DND-41 (cell line): ENCODE data around the gene TRIM9.

Experiments
- ATAC-seq: fragments of 200-7000 bp; cut with Tn5 transposase; 3 replicates; pipeline ENCODE4 v1.9.1; 2021; ENCODE audit warnings: low read depth; ENCODE audit not compliant: insufficient read depth
- DNase-seq: peaks from one replicate; pipeline ENCODE4 v3.0.0-alpha.2; 2020
- H2AFZ ChIP-seq: 2 replicates; pipeline ENCODE4 v1.6.0; 2012; ENCODE audit warnings: low read depth, low read length
- H3K27ac ChIP-seq: 2 replicates; pipeline ENCODE4 v1.5.1; 2012; ENCODE audit warnings: low read length, inconsistent platforms
- H3K27me3 ChIP-seq: fragments of 200-600 bp; sonication (generic); 2 replicates; pipeline ENCODE4 v1.6.0; 2012; ENCODE audit warnings: low read length, mild to moderate bottlenecking, inconsistent platforms; ENCODE audit not compliant: insufficient read depth, poor library complexity
- H3K36me3 ChIP-seq: 2 replicates; pipeline ENCODE4 v1.5.1; 2012; ENCODE audit warnings: low read length, inconsistent platforms; ENCODE audit not compliant: insufficient read depth
- H3K4me1 ChIP-seq: 2 replicates; pipeline ENCODE4 v1.5.1; 2012; ENCODE audit warnings: mild to moderate bottlenecking, low read length; ENCODE audit not compliant: insufficient read depth
- H3K4me2 ChIP-seq: 2 replicates; pipeline ENCODE4 v1.6.0; 2012; ENCODE audit warnings: mild to moderate bottlenecking, moderate library complexity, low read length, inconsistent platforms; ENCODE audit not compliant: insufficient read depth
- H3K4me3 ChIP-seq, 2 experiments: fragments of 200-600 bp in 1 of 2; shearing (Covaris generic) in 1 of 2; 2 replicates each; pipeline ENCODE4 v1.5.1; 2012 to 2016; ENCODE audit warnings: inconsistent platforms in 2 of 2, low read length in 2 of 2, mild to moderate bottlenecking in 2 of 2, low read depth in 1 of 2, moderate library complexity in 1 of 2
- H3K79me2 ChIP-seq: 2 replicates; pipeline ENCODE4 v1.6.0; 2012; ENCODE audit warnings: low read length, inconsistent platforms; ENCODE audit not compliant: insufficient read depth
- H3K9ac ChIP-seq: 2 replicates; pipeline ENCODE4 v1.6.0; 2012; ENCODE audit warnings: low read depth, mild to moderate bottlenecking, inconsistent platforms, low read length, moderate library complexity
- H3K9me3 ChIP-seq: 2 replicates; pipeline ENCODE4 v1.5.1; 2012; ENCODE audit warnings: low read length, moderate library complexity, mild to moderate bottlenecking, inconsistent platforms; ENCODE audit not compliant: insufficient read depth, severe bottlenecking
- H4K20me1 ChIP-seq: 2 replicates; pipeline ENCODE4 v1.6.0; 2012; ENCODE audit warnings: low read length; ENCODE audit not compliant: insufficient read depth
- EZH2 ChIP-seq: IDR thresholded peaks from 3 replicates; pipeline ENCODE4 v1.6.1; 2012; ENCODE audit warnings: borderline replicate concordance, low read depth, mild to moderate bottlenecking, moderate library complexity, low read length, inconsistent platforms; ENCODE audit not compliant: severe bottlenecking
- TF ChIP-seq, protein P1 (sequence below): IDR thresholded peaks from 2 replicates; pipeline ENCODE4 v1.5.1; 2012; ENCODE audit warnings: borderline replicate concordance, low read length, moderate library complexity, mild to moderate bottlenecking; ENCODE audit not compliant: poor library complexity, severe bottlenecking; ENCODE audit errors: extremely low read depth

The TRIM9 gene

DNA sequence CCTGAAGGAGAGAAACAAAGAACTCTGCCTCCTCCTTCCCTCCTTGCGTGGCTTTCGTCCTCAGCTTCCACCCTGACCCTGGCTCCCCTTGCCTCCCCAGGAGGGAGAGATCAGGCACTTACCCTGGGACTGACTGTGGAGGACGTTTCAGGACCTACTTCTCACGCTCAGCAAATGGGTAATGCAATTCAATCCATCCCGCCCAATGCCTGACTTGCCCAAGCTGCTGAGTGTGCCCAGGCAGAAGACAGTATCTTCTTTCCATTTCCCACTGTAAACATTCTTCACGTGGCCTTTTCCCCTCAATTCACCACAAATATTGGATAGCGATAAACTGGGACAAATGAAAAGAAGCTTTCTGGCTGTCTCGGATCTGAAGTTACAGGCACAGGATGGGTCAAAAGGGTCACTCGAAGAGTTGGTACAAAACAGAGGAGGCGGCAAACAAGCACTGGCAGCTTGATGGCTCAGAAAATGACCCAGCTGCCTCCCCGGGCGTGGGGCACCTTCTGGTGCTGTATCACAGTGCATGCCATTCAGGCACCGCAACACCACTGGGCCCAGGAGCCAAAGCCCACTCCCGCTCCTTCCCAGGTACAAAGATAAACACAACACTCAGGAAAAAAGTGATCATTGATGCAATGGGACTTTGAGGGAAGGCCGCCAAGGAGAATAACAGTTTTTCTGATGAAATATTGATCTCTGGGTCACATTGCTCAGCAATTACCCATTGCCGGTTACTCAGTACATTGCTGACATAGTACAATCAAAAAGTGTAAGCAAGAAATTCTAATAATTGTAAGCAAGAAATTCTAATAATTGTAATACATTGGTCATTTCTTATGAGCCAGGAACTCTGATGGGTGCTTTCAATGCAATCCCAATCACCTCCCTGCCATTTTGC lies 65.8 kb downstream of the TRIM9 start:
- H3K4me1 ChIP-seq = no peaks in the 10 kb centered on the region
- H2AFZ ChIP-seq = no peak overlapping the region
- H3K9me3 ChIP-seq = no peaks in the 10 kb centered on the region
- H4K20me1 ChIP-seq = no peaks in the 10 kb centered on the region
- H3K27me3 ChIP-seq = no peaks in the 10 kb centered on the region
- ATAC-seq (no peak), DNase-seq (no peak)
- no peak overlapping the region for H3K4me2 ChIP-seq
- no peak overlapping the region for H3K9ac ChIP-seq
- no peak overlapping the region for H3K4me3 ChIP-seq
- no peak for TF ChIP-seq EZH2
- TF ChIP-seq, protein P1, sequence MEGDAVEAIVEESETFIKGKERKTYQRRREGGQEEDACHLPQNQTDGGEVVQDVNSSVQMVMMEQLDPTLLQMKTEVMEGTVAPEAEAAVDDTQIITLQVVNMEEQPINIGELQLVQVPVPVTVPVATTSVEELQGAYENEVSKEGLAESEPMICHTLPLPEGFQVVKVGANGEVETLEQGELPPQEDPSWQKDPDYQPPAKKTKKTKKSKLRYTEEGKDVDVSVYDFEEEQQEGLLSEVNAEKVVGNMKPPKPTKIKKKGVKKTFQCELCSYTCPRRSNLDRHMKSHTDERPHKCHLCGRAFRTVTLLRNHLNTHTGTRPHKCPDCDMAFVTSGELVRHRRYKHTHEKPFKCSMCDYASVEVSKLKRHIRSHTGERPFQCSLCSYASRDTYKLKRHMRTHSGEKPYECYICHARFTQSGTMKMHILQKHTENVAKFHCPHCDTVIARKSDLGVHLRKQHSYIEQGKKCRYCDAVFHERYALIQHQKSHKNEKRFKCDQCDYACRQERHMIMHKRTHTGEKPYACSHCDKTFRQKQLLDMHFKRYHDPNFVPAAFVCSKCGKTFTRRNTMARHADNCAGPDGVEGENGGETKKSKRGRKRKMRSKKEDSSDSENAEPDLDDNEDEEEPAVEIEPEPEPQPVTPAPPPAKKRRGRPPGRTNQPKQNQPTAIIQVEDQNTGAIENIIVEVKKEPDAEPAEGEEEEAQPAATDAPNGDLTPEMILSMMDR = no peak
- H3K79me2 ChIP-seq = no peaks in the 10 kb centered on the region
- H3K36me3 ChIP-seq = no peaks in the 10 kb centered on the region
- H3K27ac ChIP-seq = no peak overlapping the region

DNA sequence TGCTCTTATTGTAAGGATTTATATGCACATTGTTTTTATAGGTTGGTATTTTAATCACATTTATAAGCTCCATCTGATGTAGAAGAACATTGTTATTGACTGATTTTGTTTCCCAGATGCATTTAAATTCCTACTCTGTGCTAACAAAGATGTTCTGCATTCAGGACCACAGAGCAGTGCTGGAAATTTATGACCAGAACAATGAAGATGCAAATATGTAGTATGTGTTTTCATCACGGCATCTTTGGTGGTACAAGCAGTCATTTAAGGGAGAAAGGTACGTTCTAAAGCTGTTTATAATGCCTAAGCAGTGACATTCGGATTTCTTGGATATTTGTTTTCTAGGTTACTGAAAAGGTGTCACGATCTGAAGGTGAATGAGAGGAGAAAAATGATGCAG lies 66.5 kb downstream of the TRIM9 start:
- Histone ChIP-seq H2AFZ (no peak overlapping the region), H3K4me3 (no peak overlapping the region), H4K20me1 (no peaks in the 10 kb centered on the region), H3K79me2 (no peaks in the 10 kb centered on the region), H3K4me1 (no peaks in the 10 kb centered on the region), H3K36me3 (no peaks in the 10 kb centered on the region), H3K9me3 (no peaks in the 10 kb centered on the region), H3K27me3 (no peaks in the 10 kb centered on the region), H3K27ac (no peak overlapping the region), H3K9ac (no peak overlapping the region), H3K4me2 (no peak overlapping the region)
- TF ChIP-seq, protein P1 = no peak
- TF ChIP-seq EZH2 = no peak
- no peak for ATAC-seq
- no peak for DNase-seq

DNA sequence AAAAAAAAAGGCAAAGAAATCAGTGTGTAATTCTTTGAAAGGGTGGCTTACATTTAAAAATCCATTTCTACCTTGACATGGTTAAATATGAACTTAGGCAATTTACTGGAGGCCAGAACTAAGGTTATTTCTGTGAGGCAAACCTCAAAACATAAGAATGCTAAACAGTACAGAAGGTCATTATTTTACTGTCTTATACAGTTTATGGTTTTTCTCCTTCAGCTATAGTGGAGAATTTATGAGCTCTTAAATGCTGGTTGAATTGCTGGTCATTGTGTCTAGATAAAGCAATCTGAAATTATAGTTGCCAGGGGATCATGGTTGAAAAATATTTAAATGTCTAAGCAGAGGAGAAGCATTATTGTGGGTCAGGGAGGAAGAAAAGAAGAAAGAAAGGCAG lies 70.5 kb downstream of the TRIM9 start:
- Histone ChIP-seq H3K9ac (no peak overlapping the region), H3K79me2 (no peaks in the 10 kb centered on the region), H3K27ac (no peak overlapping the region), H3K4me1 (peaks cover 5% of the 10 kb centered on the region; the same call in 1 of the 2 replicates), H3K4me3 (no peak overlapping the region), H3K9me3 (no peaks in the 10 kb centered on the region), H3K4me2 (no peak overlapping the region), H4K20me1 (no peaks in the 10 kb centered on the region), H2AFZ (no peak overlapping the region), H3K27me3 (no peaks in the 10 kb centered on the region), H3K36me3 (peaks cover 12% of the 10 kb centered on the region; the same call in 1 of the 2 replicates)
- DNase-seq (no peak), ATAC-seq (no peak)
- TF ChIP-seq, protein P1 = no peak
- TF ChIP-seq EZH2 = no peak
